ENCODE results near the gene DTNB.

The DTNB gene

GRCh38 chr2:25443766-25444165 lies 229.6 kb downstream of the DTNB start:
- TF ChIP-seq ZBTB7A (IDR thresholded peaks at IDR 0.05; ENCODE audit: low read depth) (no peak), CREB1 (IDR thresholded peaks at IDR 0.05; ENCODE audit: low read depth) (no peak), USF1 (IDR thresholded peaks at IDR 0.05) (no peak), CEBPB (IDR thresholded peaks at IDR 0.05) (no peak), MAX (IDR thresholded peaks at IDR 0.05) (no peak), EP300 (IDR thresholded peaks at IDR 0.05; ENCODE audit: borderline replicate concordance) (no peak), TEAD4 (IDR thresholded peaks at IDR 0.05) (no peak), YY1 (IDR thresholded peaks at IDR 0.05; ENCODE audit: low read depth) (no peak), TAF1 (IDR thresholded peaks at IDR 0.05; ENCODE audit: low read depth) (no peak), NFIC (IDR thresholded peaks at IDR 0.05) (no peak), EGR1 (IDR thresholded peaks at IDR 0.05) (no peak), FOXM1 (IDR thresholded peaks at IDR 0.05; ENCODE audit: borderline replicate concordance, low read depth) (no peak), RAD21 (IDR thresholded peaks at IDR 0.05; ENCODE audit: low read depth) (no peak), REST (IDR thresholded peaks at IDR 0.05; ENCODE audit: low read depth) (no peak), TCF12 (IDR thresholded peaks at IDR 0.05; ENCODE audit: low read depth) (no peak)

GRCh38 chr2:25441353-25441752 lies 232.0 kb downstream of the DTNB start:
- TF ChIP-seq TCF12 (IDR thresholded peaks at IDR 0.05; ENCODE audit: low read depth) (no peak), CREB1 (IDR thresholded peaks at IDR 0.05; ENCODE audit: low read depth) (no peak), EP300 (IDR thresholded peaks at IDR 0.05; ENCODE audit: borderline replicate concordance) (no peak), TEAD4 (IDR thresholded peaks at IDR 0.05) (no peak), CEBPB (IDR thresholded peaks at IDR 0.05) (no peak), ZBTB7A (IDR thresholded peaks at IDR 0.05; ENCODE audit: low read depth) (no peak), USF1 (IDR thresholded peaks at IDR 0.05) (no peak), EGR1 (IDR thresholded peaks at IDR 0.05) (no peak), NFIC (IDR thresholded peaks at IDR 0.05) (no peak), MAX (IDR thresholded peaks at IDR 0.05) (no peak)

- TF ChIP-seq EP300 (IDR thresholded peaks at IDR 0.05; ENCODE audit: borderline replicate concordance) (no peak), TEAD4 (IDR thresholded peaks at IDR 0.05) (no peak), MAX (IDR thresholded peaks at IDR 0.05) (no peak), FOXM1 (IDR thresholded peaks at IDR 0.05; ENCODE audit: borderline replicate concordance, low read depth) (no peak), TAF1 (IDR thresholded peaks at IDR 0.05; ENCODE audit: low read depth) (no peak)
Observed at GRCh38 chr2:25438793-25439192, 234.6 kb downstream of the DTNB start.

- TF ChIP-seq TEAD4 (IDR thresholded peaks at IDR 0.05), result no peak
- TF ChIP-seq YY1 (IDR thresholded peaks at IDR 0.05; ENCODE audit: low read depth), result no peak
- no peak for TF ChIP-seq RAD21 (IDR thresholded peaks at IDR 0.05; ENCODE audit: low read depth)
- no peak for TF ChIP-seq EP300 (IDR thresholded peaks at IDR 0.05; ENCODE audit: borderline replicate concordance)
Observed at GRCh38 chr2:25437881-25438662, 235.3 kb downstream of the DTNB start.

- no peak for TF ChIP-seq EP300 (IDR thresholded peaks at IDR 0.05; ENCODE audit: borderline replicate concordance)
- no peak for TF ChIP-seq TAF1 (IDR thresholded peaks at IDR 0.05; ENCODE audit: low read depth)
- TF ChIP-seq TCF12 (IDR thresholded peaks at IDR 0.05; ENCODE audit: low read depth), result no peak
- TF ChIP-seq CEBPB (IDR thresholded peaks at IDR 0.05), result no peak
- no peak for TF ChIP-seq REST (IDR thresholded peaks at IDR 0.05; ENCODE audit: low read depth)
- no peak for TF ChIP-seq ZBTB7A (IDR thresholded peaks at IDR 0.05; ENCODE audit: low read depth)
- TF ChIP-seq FOXM1 (IDR thresholded peaks at IDR 0.05; ENCODE audit: borderline replicate concordance, low read depth), result no peak
- TF ChIP-seq RAD21 (IDR thresholded peaks at IDR 0.05; ENCODE audit: low read depth), result no peak
- no peak for TF ChIP-seq EGR1 (IDR thresholded peaks at IDR 0.05)
- TF ChIP-seq USF1 (IDR thresholded peaks at IDR 0.05), result no peak
- TF ChIP-seq CREB1 (IDR thresholded peaks at IDR 0.05; ENCODE audit: low read depth), result no peak
Observed at GRCh38 chr2:25435421-25435820, 238.0 kb downstream of the DTNB start.
